GM18508 (cell line): ENCODE results near the gene KDM4B.

Source experiments
- ATAC-seq: cut with Tn5 transposase; IDR thresholded peaks from one replicate; pipeline ENCODE4 v1.9.1; 2021; ENCODE audit warnings: moderate number of reproducible peaks; ENCODE audit not compliant: insufficient read depth, unreplicated experiment

Gene KDM4B

DNA sequence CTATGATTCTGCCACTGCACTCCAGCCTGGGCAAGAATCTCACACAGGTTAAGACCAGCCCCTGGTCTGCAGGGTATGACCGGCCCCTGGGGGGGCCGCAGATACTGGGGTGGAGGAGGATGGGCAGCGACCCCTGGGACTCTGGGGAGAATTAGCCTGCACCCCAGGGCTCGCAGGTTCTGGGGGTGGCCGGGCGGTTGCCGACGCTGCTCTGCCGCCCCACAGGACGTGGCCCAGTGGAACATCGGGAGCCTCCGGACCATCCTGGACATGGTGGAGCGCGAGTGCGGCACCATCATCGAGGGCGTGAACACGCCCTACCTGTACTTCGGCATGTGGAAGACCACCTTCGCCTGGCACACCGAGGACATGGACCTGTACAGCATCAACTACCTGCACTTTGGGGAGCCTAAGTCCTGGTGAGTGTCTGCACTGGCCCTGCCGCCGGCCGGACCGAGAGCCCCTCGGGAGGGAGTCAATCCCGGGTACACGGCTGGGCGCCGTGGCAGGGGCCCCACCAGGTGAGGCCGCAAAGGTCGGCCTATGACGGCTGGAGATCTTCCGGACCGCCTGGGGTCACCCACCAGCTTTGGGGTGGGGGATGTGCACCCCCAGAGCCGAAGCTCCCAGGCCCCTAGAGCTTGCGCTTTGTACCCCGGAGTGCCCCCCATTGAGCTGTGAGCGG is 78.5 kb downstream of the KDM4B start:
- ATAC-seq: no peak

DNA sequence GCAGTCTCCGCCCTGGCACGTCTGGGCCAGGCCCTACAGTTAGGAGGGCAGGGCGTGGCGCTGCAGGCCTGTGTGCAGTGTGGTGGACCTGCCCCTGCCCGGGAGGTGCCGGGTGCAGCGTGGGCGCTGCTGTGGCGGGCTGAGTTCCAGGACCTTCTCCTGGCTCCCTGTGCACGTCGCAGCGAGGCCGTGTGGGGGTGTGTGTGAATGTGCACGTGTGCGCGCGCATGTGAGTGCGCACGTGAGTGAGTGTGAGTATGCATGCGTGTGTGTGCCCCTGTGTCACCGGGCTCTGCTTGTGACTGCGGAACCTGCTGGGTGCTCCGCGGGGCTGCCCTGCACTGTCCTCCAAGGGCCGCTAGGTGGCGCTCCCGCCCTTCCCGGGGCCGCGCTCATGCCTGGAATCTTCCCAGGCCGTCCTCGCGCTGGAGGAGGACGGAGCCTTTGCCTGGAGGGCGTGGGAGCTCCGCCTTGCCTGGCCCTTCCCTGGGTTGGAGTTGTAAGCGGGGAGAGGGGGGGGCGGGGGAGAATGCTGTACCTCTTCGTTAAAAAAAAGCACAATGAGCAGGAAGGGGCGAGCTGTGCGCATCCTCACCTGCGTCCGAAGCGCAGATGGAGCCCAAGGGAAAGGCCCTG is 79.3 kb downstream of the KDM4B start:
- ATAC-seq: no peak

DNA sequence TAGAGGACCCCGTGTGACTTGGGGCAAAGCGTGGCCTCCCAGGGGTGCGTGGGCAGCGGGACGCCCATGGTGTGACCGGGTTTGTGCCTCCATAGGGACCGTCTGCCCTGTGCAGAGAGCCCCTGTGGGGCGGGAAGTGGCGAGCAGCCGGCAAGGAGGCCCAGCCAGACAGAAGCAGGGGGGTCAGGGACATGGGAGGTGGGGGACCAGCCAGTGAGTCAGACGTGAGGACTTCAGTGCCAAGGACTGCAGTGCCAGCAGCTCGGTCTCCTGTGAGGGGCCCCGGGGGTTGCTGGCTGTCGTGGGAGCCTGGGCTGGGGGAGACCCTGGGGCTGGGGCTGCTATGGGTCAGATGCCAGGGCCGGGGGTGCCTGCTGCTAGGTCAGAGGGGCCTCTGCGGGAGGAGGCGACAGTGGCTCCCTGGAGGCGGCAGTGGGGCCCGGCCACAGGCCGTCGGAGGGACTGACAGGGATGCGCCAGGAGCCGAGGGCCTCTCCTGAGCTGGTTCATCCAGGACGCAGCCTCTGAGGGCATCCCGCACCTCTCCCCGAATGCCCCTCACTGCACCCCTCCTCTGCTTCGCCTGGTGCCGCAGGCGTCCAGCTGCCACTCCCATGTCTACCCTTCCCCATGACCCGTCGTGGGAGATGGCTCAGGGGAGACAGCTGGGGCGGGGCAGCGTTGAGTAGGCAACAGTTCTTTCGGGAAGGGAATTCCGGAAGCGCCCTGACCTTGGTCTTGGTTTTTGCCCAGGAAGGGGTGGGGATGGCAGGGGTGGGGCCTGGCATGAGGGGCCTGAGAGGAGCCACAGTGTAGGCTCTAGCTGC is 80.0 kb downstream of the KDM4B start:
- no peak for ATAC-seq

DNA sequence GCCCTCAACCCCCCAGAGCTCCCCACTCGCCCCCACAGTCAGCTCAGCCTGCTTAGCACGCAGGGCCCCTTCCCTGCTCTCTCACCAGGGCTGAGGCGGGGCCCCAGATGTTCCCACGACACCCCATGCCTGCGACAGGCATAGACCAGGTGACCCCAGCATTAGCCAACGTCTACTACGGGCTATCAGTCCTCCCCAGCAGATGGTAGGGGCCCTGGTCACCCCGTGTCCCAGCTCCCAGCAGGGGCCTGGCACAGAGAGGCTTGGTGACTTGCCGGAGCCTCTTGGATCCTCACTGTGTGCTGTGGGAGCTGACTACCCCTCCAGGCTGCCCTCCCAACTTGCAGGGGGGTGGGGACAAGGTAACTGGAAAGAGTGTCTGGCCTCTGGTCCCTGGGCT is 80.6 kb downstream of the KDM4B start:
- ATAC-seq: no peak

DNA sequence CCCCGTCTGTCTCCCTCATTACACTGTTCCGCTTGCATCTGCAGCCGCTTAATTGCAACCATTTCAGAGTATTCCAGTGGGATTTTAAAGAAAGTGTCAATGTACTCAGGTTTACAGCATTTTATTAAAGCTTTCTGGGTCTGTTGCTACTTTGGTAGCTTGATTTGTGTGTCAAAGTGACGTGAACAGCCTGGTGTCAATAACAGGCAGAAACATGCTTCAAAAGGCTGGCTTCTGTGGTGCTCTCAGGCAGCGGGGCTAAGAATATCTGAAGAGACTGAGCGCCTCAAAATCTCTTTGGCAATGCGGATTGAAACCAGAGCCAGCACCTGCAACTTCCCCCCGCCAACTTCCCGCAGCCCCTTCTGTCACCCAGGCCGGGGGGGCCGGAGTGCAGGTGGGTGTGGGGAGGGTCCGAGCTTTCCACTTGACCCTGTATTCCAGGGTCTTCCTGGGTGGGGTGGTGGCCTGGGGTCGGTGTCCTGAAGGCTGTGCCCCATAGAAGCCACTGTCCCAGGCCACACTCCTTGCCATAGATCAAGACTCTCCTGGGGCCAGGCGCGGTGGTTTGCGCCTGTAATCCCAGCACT is 81.2 kb downstream of the KDM4B start:
- no peak for ATAC-seq

DNA sequence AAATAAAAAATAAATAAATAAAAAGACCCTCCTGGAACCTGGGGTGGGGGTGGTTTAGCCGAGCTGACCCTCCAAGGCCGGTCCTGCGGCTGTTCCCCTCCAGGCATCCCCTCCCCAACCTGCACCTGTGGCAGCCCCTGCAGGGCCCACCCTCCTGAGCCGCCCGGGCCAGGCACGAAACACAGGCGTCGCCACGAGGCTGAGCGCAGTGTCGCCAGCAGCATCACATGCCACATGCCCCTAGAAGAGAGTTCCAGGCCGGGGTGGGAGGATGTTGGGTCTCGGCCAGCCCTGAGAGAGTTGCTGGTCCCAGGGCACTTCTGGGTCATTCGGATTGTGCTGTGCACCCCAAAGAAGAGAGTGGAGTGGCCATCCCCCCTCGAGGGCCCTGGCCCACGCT is 82.0 kb downstream of the KDM4B start:
- ATAC-seq: no peak

DNA sequence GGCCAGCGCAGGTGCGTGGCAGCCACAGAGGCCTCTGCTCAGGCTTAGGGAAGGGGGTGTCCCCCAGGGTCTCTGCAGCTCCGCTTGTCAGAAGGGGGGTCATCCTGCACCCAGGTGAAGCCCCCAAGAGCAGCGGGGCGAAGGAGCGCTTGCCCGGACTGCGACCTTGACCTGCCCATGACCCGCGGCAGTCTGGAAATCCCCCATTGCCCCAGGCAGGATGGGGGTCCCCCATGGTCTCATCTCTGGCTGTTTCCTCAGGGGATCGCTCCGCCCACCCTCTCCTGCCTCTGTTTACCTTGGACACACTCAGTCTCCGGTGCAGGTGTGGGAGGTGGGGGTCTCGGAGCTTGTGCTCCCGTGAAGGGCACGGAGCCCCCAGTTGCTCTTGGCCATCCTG is 82.7 kb downstream of the KDM4B start:
- no peak for ATAC-seq

DNA sequence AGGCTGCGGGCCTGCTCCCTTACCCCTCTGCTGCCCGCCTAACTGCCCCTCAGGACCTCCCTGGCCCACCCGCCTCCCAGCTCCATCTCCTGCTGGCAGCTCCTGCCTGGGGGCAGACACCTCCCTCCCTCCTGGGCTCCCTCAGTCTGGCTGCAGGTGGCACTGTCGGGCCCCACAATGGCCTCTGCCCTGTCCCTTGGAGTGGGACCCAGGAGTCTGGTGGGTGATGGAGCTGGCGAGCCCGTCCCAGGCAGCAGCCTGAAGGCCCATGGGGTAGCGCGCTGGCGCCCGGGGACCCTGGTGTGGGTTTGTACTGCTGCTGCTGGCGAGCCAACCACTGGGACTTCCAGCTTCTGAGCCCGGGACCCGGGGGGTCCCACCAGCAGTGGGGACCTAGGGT is 83.6 kb downstream of the KDM4B start:
- ATAC-seq: no peak

DNA sequence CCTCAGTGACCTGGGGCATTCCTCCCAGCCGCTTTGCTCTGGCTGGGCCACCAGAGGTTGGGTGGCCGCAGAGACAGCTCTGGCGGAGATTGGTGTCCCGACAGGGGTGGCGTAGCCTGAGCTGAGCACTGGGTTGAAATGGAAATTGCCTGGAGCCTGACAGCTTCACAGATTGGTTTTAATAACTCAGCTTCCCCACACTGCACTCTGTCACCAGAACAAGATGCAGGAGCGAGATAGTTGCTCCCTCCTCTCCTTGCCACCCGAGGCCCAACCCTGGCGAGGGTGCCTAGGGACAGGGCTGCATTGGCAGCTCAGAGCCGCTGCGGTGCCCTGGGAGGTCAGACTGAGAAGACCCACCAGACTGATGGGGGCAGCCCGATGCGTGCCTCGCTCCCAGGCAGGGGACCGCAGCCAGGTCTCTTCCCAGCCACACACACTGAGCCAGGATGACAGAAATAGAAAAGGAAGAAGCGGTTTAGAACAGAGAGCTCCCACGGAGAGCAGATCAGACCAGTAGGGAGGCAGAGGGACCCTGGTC is 84.1 kb downstream of the KDM4B start:
- ATAC-seq: no peak

DNA sequence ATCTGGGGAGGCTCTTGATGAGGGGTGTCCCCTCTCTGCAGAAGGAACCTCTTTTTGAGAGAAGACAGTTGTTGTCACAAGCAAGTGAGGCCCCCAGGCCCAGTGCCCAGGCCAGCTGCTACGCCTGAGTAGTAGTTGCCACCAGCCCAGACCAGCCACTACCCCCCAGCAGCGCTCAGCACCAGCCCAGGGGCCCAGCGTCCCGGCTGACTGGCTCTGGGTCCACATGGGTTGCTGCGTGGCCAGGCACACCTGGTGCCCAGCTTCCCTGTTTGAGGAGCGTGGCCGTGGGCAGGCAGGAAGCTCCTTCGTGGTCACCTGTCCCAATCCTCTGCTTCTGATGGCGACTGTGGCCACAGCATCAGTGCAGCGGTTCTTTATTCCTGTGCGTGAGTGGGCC is 84.7 kb downstream of the KDM4B start:
- no peak for ATAC-seq

DNA sequence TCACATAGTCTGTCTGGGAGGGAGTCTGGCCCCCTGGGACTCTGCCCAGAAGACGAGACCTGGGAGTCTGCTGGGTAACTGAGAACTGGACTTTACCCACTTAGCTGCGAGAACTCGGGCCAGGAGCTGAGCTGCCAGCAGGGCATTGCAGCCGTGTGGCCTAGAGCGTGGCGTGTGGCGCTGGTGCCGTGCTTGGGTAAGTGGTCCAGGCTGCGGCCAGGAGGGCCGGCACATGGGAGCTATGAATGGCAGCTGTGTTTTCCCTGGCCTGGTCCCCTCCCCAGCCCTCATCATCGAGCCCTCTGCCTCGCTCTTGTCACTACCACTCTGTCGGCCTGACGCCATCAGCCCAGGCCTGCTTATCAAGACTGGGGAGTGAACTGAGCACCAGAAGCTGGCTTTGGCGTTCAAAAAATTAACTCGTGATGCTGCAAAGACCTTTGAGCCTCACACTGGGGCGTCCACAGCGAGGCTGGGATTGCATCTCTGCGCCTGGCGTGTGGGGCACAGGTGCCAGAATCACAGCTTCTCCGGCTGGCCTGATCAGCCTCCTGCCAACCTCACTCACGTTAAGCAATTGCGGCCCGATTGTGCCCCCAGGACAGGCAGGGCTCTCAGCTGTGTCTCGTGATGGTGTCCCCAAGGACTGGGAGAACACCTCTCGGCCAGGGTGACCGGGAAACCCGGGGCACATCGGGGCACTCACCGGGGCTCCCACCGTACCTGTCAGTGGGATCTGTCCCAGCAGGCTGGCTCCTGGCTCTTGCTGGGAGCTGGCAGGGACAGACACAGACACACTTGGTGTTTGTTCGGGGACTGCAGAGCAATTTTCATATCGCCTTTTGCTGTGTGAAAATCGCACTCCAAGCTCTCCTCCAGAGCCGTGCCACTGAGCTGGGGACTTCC is 85.9 kb downstream of the KDM4B start:
- no peak for ATAC-seq

DNA sequence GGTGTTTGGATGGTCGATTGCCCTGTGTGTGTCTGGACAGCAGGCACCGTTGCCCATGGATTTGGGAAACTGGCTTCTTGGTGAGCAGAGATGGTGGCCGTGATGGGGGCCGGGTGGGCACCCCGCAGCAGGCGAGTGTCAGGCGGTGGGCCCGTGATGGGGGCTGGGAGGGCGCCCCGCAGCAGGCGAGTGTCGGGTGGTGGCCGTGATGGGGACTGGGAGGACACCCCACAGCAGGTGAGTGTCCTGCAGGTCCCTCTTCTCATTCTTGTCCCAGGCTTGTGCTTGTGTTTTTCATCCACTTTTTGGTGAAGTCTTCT is 86.5 kb downstream of the KDM4B start:
- ATAC-seq: no peak

DNA sequence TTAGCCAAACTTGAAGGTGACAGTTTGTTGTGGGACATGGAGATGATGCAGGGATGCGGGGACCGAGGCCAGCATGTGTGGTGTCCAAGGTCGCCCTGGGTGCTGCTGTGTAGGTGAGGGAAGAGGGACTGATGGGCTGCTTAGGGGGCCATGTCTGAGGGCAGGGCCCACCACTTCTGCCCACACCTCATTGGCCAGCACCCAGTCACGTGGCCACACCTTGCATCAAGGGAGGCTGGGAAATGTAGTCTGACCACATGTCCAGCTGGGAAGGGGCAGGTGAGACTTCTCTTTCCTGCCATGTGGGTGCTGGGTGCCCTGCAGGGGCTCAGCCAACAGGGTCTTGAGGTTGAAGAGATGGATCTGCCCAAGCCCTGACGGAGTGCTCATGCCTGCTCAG is 88.9 kb downstream of the KDM4B start:
- no peak for ATAC-seq

DNA sequence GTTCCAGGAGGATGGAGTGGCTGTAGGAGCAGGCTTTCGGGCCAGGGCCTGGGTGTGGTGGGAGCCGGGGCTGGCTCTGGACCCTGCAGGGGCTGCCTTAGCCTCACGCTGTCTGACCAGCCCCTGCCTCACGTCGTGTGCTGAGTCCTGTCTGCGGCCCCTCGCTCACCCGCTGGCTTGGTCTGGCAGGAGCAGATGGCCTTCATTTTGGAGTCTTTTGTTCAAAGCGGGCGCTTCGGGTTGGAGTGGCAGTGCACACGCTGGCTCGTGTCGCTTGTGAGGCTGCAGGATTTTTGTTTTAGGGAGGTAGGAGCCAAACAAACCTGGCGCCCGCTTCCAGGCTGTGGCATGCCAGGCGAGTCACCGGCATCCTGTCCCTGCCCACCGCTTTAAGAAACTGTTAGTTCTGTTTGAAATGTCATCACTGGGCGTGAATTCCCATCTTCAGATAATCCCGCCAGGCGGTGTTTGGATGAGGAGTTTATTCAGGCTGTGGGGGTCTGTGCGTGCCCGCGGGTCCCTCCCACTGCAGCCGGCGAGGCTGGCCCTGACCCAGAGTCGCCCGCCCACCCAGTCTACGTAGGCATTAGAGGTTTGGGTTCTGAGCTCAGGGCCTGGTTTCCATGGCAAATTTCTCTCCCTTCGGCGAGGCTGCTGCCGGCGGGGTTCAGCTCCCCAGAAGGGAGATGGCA is 89.8 kb downstream of the KDM4B start:
- ATAC-seq: no peak

DNA sequence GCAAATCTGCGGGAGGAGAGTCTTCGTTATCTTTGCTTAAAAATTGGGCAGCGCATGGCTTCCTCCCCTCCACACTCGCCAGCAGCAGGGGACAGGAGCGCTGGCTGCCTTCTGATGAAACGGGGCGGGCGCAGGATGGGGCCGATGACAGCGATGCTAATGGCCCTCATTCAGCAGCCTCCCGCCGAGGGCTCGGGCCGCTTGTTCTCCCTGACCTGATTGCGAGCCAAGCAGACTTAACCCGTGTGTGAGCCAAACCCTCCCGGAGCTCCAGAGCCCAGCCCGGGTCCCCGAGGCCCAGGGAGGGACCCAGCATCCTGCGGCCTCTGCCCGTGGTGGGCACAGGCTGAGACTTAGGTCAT is 90.3 kb downstream of the KDM4B start:
- ATAC-seq: no peak

DNA sequence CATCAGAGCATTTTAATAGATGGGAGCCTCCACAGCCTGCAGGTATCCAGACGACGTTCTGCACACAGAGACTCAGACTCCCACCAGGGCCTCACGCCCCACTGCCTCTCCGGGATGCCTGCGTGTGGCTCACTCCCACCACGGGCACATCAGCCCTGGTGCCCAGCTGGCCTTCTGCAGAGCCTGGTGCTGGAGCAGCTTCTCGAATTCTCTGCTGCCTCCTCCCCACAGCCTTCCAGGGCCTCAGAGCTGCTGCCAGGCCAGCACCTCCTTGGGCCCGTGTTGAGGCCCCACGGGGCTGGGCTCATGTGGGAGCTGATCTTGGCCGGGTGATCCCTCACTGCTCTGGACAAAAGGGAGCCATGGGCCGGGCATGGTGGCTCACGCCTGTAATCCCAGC is 90.9 kb downstream of the KDM4B start:
- ATAC-seq: no peak

DNA sequence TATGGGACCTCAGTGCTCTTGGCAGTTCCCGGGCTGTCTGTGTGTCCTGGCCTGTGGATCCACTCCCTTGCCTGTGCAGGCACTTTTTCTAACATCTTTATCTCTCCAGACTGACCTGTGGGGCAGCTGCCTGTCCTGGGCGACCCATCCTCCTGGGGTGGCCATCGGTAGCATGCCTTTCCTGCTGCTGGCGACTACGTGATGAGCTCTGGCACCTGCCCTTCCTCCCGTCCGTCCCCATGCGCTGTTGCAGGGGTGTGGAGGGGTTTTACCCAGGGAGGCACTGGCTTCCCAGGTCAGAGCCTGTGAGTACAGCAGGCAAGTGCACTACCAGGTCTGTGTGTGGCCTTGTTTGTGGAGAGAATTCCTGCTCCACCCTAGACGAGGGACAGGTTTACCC is 93.3 kb downstream of the KDM4B start:
- ATAC-seq: no peak

DNA sequence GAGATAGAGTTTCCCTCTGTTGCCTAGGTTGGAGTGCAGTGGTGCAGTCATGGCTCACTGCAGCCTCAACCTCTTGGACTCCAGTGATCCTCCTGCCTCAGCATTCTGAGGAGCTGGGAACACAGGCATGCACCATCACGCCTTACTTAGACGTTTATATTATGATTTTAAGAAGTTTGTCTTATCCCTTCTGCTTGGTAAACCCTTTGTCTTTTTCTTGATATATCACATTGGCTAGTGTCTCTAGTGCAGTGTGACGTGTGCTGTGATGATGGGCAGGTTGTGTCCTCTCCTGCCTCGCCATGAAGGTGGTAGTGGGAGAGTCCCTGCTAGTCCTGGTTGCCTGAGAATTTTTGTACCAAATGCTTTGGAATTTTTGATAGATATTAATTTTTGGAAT is 93.9 kb downstream of the KDM4B start:
- ATAC-seq: no peak

DNA sequence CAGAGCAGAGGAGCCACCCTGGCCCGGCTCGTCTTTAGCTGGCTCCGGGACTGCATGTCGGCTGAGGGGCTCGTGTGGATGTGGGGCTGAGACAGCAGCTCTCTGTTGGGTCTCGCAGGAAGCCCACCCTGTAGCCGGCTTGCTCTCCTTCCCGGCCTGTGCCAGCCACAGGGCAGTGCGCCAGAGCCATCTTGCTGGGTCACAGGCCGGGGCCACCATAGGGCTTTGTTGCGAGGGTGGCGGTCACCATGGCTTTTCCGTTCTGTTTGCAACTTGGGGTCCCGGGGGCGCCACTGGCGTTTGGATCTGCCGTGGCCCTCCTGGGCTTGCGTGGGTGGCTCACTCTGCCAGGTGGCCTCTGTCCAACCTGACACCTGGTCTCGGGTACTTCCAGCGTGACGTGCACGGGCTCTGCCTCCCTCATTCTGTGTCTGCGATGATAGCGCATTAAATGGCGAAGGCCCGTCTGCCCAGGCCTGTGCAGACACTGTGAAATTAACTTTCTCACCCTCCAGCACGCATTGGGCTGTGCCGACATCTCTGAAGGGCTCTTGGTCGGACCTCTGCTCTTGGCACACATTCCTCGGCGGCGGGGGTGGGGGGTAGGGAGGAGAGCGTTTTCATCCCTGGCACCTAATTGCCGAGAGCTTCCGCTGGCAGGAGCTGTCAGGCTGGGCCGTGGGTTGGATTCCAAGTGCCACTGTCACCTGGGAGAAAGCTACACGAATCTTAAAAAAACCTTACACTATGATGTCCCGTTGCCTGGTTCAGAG is 95.1 kb downstream of the KDM4B start:
- ATAC-seq: no peak
